ENCODE data around the gene CNNM2.
A peak's percentile ranks its signal among the peaks of the same experiment; 100 is the strongest.
"Not testable (repeated sequence)": the region's sequence is repeated elsewhere in the genome, so short reads cannot be mapped to it uniquely, and the experiment has no call there.

CNNM2 gene

GRCh38 chr10:103109821-103110220, 191.7 kb downstream of the CNNM2 start:
- DNase-seq (ENCODE audit: low spot score): no peak

DNA sequence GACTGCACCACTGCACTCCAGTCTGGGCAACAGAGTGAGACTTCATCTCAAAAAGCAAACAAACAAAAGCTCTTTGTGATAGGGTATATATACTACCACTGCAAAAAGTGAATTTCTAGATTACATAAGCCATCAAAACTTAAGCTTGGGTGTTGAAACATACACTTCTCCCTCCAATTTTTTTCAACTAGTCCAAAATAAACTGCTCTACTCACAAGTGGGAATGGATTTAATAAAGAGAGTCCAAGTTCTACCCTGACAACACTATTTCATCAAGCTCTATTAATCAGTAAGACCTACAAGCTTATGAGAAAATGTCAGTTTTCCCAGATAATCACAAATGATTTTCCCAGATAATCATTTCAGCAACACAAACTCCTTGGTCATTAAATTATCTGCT, 192.3 kb downstream of the CNNM2 start:
- DNase-seq (ENCODE audit: low spot score): no peak

GRCh38 chr10:103111031-103111917, 193.2 kb downstream of the CNNM2 start:
- peak; percentile 11 for DNase-seq (ENCODE audit: low spot score)

DNA sequence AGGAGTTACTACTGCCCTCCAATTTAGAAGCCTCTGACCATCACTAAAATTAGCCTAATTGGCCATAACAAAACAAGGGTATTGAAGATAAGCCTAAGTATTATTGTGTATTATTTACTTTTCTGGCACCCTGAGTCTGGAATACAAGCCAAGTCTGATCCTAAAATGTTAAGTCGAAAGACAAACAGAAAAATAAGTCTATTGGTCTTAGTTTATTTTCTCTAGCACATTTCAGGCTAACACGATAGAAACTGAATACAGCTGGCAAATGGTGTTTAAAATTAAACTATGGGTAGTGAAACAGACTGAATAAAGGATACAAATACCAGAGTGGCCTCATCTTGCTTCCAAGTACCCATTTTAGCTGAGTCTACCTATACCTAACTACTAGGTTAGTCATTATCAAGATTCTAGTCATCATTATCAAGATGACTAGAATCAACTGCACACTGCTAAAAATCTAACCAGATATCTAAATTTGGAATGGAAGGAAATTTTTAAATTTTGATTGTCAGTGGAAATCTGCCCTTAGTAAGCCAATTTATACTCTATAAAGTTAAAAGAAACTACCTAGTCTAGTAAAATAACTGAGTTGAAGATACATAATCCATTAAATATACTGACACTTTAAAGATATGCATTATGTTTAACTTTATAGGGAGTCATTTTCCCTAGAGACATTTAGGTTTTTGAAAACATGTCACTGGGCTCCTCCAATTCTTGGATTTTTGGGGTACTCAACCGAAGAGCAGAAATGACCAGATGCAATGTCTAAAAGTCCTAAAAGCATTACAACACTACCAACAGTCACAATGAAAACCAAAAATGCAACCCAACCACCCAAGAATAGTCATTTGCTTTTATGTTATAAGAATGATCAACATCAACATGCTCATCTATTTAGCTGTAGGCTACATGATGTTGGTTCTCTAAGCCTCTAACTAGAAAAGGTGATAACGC, 194.1 kb downstream of the CNNM2 start:
- DNase-seq (ENCODE audit: low spot score): peak; percentile 53

DNA sequence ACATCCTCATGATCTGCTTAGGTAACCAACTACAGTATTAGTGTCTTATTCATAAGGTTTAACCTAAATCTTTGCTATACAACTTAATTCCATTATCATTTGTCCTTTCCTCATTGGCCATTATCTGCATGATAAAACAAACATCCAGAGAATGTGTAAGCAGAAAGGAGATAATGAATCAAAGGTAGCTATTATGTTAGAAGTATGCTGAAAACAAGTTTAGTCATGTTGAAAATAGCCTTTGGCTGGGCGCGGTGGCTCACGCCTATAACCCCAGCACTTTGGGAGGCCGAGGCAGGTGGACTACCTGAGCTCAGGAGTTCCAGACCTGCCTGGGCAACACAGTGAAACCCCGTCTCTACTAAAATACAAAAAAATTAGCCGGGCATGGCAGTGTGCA, 196.8 kb downstream of the CNNM2 start:
- no peak for DNase-seq (ENCODE audit: low spot score)

DNA sequence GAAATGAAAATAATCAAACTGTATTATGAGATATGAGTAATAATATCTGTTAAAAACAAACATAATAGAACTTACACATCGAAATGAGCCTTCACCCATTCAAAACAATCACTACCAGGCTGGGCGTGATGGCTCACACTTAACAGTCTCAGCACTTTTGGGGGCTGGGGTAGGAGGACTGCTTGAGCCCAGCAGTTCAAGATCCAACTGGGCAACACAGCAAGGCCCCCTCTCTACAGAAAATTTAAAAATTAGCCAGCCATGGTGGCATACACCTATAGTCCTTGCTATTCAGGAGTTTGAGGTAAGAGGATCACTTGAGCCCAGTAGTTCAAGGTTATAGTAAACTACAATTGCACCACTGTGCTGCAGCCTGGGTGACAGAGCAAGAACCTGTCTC, 199.2 kb downstream of the CNNM2 start:
- DNase-seq (ENCODE audit: low spot score): no peak

DNA sequence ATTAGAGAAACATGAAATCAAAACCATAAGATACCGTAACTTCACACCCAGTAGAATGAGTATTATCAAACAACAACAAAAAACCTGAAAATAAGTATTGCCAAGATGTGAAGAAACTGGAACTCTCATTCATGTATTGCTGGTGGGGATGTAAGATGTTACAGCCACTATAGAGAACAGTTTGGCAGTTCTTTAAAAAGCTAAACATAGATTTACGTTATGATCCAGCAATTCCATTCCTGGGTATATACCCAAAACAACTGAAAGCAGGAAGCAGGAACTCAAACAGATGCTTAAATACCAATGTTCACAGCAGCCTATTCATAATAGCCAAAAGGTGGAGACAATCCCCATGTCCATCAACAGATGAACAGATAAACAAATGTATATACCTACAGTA, 202.5 kb downstream of the CNNM2 start:
- DNase-seq (ENCODE audit: low spot score): no peak

DNA sequence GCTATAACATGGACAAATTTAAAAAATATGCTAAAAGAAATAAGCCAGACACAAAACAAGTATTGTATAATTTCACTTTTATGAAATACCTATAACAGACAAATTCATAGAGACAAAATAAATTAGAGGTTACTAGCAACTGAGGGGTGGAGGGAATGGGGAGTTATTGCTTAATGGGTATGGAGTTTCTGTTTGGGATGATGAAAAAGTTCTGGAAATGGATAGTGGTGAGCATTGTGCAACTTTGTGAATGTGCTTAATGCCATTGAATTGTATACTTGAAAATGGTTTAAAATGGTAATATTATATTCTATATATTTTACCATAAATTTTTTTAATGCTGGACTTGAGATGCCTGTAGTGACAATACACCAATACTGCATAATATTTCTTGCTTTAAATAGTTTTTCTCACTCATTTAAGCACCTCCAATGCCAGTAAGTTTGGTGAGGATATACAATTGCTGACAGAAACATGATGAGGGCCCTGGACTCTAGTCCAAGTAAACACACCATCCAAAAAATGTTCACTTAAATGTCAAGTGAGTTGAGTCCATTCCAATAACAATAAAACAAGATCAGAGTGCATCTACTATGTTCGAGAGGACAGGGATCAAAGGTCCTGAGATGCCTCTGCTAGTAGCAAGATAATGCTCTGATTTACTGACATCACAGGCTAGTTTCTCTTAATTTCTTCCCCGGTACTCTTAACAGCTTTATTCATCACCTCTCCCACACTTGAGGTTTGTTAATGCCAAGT, 203.1 kb downstream of the CNNM2 start:
- no peak for DNase-seq (ENCODE audit: low spot score)

DNA sequence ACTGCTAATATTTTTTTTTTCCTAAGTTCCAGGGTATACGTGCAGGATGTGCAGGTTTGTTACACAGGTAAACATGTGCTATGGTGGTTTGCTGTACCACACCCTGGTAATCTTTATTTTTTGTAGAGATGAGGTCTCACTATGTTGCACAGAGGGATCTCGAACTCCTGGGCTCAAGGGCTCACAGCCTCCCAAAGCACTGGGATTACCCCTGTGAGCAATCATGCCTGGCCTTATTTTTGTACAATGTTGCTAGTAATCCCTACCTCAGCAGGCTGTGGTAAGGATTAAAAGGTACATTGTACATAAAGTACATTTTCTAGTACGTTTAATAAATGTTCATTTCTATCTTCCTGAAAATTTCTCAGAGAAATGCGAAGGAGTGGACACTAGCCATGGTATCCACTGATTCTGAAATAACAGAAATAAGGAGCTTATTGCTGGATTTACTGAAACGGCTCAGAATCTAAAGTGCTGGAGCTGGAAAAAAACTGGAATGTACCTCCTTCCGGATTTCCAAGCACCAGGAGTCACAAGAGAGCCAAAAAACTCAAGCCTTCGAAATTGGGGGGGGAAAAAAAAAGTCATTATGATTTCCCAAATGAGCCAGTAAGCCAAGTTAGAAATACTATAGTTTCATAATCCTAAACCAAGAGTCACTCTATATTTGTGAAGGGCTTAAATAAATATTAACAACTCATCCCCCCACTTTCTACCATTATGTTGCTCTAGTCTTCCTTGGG, 205.4 kb downstream of the CNNM2 start:
- DNase-seq (ENCODE audit: low spot score): no peak

DNA sequence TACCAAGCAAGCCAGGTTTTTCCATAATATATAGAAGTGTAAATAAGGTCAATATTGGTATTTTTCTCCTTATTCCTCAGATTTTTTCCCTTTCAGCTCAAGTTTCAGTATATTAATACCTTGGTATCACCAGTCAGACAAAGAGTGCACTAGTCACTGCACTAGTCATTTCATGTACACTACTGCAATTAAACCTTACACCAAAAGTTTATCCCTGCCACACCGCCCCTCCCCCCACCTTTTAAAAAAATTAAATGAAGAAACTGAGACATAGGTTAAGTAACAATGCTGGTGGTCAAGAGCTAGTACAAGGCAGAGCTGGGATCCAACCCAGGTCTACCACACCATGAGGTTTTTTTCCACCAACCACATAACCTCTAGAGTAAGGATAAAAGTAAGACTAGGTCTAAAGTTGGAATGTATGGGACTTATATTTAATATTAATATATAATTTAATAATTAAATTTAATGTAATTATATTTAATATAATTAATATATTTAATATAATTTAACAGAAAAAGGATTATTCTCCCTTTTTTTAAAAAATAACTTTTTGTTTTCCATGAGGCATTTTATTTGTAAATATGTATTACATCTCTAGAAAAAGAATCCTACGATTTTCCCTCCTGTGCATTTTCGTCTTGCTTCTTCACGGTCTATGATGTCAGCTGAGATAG, 206.5 kb downstream of the CNNM2 start:
- no peak for DNase-seq (ENCODE audit: low spot score)

DNA sequence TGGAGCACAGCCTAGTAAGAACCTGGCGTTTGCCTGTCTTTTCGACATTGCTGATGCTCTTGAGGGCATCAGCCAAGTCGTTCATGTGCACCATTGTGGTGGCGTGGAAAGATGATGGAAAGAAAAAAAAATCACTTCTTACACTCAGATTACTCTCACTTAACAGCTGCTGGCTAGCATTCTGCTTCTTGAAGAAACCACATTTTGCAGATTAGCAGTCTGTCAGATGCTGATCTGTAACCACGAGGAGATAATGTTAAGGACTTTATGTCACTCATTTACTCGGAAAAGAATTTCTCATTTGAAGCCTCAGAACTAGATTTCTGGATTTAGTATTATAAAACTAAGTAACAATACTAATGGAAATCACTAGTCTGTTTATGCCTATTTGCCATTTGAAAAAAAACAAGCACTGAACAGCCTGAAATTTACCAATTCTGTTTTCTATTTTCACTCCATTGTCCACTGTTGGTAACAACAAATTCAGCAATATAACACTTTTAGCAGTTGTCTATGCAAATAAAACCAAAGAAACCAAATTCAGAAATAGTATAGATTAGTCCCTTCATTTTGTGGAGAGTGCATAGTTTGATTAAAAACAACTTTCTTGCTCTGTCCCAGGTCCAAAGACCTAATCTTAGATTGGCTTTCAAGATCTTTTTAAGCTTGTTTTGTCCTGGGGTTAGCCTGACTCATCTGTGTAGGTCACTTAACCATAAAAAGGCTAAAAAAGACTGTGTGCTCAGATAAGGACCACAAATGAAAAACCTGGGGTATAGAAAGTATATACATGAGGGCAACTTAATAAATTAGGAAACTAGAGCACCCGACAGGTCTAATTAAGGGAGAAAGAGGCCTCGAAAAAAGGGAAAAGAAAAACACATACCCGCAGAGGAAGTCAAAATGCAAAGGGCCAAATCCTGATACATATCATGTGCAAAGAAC, 207.5 kb downstream of the CNNM2 start:
- DNase-seq (ENCODE audit: low spot score): peak; percentile 22

DNA sequence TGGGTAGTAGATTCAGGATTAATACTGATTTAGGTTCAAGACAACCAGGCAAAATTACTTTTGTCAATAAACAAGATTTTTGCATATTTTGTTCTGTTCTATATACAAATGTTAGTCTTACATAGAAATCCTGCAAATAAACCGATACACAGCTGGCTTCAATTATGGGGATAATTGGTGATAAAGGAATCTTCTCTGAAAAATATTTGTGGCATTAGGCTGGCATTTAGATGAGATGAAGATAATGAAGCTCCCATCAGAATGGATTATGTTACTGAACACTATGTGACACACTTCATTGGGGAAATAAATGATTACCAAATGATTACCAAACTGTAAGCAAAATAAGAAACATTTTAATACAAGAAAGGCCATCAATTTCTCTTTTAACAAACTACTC, 209.1 kb downstream of the CNNM2 start:
- DNase-seq (ENCODE audit: low spot score): no peak

- DNase-seq (ENCODE audit: low spot score): not testable (repeated sequence)
Measured at GRCh38 chr10:103130180-103130579, 212.1 kb downstream of the CNNM2 start.

GRCh38 chr10:103130910-103131309, 212.8 kb downstream of the CNNM2 start:
- DNase-seq (ENCODE audit: low spot score): no peak

- not testable (repeated sequence) for DNase-seq (ENCODE audit: low spot score)
Measured at GRCh38 chr10:103135168-103135567, 217.1 kb downstream of the CNNM2 start.

GRCh38 chr10:103139803-103140202, 221.7 kb downstream of the CNNM2 start:
- no peak for DNase-seq (ENCODE audit: low spot score)
